NOMO-1 treated with DMSO at 0.1 percent for 48 hours (cell line): ENCODE results near the gene LTA.

Experiments
- DNase-seq: peaks from one replicate; lab custom pipeline; 2025; ENCODE audit not compliant: unreplicated experiment; lab: John Stamatoyannopoulos, UW

Gene LTA

GRCh38 chr6:31541658-31542521 is 30.2 kb upstream of the LTA start, which contains the start of gene DDX39B:
Gene DDX39B (minus strand): TSS chr6:31542003. CDS start chr6:31540532, 1,471 bp downstream.
- DNase-seq, result peak; percentile 95

- no peak for DNase-seq
These were observed 28.4 kb upstream of the LTA start for GRCh38 chr6:31543639-31544038.

- no peak for DNase-seq
These were observed 27.4 kb upstream of the LTA start for GRCh38 chr6:31544676-31545075.

DNA sequence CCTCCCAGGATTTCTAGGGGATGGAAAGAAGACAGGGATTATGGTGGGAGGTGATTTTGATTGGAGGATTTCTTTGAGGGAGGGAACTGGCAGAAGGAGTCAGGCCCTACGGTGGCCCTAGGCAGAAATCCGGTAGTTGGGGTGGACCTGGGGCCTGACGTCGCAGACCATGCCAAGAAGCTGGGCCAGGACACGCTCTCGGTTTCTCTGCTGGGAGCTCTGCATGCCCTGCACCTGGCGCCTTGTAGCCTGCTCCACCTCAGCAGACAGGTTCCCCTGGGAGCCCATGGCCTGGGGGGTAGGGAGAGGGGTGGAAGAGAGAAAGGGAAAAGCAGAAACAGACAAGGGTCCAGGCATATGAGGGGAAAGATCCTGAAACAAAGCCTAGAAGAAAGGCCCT is 26.8 kb upstream of the LTA start:
- DNase-seq, result no peak

- peak; percentile 87 for DNase-seq
These were observed 25.6 kb upstream of the LTA start, which contains the start of gene ATP6V1G2 for GRCh38 chr6:31546339-31546957. Gene ATP6V1G2 (minus strand): TSS chr6:31546608. CDS start chr6:31546559, 49 bp downstream.

- DNase-seq, result peak; percentile 98
These were observed 24.9 kb upstream of the LTA start, which contains the start of gene NFKBIL1 for GRCh38 chr6:31546958-31547726. Gene NFKBIL1 (plus strand): TSS chr6:31547608. CDS start chr6:31547695, 87 bp downstream.

DNA sequence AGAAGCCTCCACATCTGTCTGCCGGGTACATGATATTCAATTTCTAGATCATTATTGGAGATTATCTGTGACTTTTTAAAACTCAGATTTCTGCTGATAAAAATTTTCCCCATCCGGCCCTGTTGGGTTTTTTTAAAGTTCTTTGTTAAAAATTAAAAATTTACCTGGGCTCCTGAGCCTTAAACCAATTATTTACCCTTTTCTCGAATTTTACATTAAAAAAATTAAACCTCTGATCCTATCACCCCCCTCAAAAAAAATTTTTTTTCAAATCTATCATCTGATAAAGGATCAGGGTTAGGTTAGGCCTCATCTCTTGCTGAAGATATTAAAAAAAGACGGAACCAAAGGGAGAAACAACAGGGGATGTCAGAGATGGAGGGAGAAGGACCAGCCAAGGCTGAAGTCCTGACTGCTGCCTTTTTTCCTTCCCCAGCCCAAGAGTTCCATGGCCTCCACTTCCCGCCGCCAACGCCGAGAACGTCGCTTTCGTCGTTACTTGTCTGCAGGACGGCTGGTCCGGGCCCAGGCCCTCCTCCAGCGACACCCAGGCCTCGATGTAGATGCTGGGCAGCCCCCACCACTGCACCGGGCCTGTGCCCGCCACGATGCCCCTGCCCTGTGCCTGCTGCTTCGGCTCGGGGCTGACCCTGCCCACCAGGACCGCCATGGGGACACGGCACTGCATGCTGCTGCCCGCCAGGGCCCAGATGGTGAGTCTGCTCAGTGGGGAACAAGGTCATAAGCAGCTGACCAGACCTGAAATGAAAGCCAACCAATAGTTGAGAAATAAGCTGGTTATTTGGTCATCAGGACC is 24.2 kb upstream of the LTA start:
- DNase-seq, result no peak

- DNase-seq, result no peak
These were observed 23.6 kb upstream of the LTA start for GRCh38 chr6:31548544-31548873.

- DNase-seq, result peak; percentile 80
These were observed 20.7 kb upstream of the LTA start for GRCh38 chr6:31551371-31551770.

DNA sequence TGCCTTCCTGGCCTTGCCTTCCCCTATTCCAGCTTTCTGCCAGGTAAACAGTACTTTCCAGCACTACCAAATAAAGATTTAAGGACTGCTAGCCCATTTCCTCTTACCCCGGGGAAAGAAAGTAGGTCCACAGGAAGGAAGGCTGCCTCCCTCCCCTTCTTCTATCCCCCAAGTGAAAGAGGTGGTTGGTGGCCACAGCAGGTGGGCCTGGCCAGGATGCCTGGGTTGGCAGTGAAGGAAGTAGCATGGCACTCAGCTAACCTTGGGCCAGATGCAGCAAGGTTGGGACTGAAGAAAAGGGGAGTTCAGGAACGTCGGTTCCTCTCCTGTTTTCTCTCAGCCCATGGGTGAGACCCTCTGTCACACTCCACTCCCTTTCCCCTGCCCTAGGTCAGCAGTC is 15.8 kb upstream of the LTA start:
- no peak for DNase-seq

DNA sequence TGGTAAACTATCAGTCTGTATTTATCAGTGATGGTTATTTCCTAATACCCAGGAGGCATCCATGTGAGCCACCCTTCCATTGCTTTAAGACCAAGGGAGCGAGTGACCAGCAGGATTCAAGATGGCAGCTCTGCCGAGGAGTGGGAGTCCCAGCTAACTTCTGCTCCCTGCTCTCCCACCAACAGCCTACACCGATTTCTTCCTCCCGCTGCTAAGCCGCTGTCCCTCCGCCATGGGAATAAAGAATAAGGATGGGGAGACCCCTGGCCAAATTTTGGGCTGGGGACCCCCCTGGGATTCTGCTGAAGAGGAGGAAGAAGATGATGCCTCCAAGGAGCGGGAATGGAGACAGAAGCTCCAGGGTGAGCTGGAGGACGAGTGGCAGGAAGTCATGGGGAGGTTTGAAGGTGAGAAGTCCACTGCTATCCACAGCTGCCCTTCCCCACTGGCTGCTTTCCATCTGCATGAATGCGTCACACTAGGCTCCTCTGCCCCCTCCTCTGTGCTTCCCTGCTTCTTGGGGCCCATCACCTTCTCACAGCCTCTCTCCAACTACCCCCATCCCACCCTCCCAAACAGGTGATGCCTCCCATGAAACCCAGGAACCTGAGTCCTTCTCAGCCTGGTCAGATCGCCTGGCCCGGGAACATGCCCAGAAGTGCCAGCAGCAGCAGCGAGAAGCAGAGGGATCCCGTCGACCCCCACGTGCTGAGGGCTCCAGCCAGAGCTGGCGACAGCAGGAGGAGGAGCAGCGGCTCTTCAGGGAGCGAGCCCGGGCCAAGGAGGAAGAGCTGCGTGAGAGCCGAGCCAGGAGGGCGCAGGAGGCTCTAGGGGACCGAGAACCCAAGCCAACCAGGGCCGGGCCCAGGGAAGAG is 14.4 kb upstream of the LTA start:
- DNase-seq, result no peak

GRCh38 chr6:31558318-31558625 is 13.8 kb upstream of the LTA start:
- DNase-seq, result no peak

DNA sequence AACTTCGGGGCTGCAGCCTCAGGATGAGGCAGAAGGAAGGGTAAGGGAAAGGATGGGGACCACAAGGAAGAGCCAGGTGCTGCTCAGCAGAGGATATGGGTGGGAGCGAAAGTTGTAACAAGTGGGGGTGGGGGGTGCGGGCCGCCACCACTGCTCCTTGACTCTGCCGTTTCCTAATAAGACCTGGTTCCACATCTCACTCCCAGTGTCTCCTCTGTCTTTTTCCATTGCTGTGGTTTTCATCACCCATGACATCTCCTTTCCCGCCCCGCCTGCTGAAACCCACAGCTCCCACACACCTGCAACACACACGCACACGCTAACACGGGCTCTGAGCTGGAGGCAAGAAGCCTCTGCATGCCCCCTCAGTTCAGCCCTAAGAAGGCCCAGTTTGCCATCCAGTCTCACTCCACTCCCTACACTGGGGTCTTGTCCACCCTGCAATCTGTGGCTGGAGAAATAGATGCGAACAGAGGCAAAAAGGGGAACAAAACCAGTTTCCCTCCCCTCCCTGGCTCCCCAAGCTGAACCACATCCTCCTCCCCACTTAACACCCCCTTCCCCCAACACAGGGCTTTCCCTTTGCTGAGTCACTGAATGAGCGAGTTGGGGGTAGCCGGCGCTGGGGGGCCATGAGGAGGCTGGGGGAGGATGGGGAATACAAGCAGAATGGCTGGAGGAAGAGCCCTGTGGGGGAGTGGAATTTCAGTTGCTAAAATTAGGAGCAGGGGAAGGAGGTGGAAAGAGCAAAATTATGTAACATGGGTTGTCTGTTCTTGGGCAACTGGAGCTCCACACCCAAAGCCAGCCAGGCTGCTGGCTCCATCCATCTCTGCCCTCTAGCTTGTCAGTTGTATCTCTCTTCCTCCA is 13.2 kb upstream of the LTA start:
- peak; percentile 99 for DNase-seq

GRCh38 chr6:31559606-31559957 is 12.5 kb upstream of the LTA start:
- no peak for DNase-seq

GRCh38 chr6:31559958-31560696 is 12.0 kb upstream of the LTA start:
- peak; percentile 96 for DNase-seq

DNA sequence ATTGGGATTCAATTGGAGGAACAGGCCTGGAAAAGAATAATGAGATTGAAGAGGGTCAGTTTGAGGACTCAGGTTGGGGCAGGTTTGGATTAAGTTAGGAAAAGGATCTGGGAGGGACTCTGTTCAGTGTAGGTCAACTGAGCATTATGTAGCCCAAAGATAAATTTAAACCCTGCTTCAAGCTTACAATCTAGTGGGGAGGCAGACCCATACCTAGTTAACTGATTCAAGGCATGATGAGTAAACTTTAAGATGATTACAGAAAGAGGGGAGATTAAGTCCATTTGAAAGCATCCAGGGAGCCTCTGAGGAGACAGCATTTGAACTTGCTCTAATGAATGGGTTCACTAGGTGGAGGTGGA is 11.4 kb upstream of the LTA start:
- no peak for DNase-seq

- no peak for DNase-seq
These were observed 4.3 kb upstream of the LTA start for GRCh38 chr6:31567531-31568370.

DNA sequence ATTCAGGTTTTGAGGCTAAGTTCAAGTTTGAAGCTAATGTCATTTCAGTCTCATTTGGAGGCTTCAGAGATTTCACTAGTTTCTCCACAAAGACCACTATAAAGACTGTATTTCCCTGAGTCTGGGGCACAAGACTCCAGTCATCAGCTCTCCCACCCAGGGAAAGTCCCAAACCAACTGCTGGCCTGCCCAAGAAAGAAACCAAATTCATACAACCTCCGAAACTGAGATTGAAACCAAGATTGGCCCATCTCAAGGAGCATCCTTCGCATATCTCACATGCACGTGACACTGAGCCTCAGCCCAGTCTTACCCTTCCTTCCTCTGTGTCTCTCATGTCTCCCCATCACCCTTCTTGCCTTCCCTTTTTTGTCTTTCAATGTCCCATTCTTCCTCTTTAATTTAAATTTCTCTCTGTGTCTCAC is 3.5 kb upstream of the LTA start:
- DNase-seq, result peak; percentile 74
